Peyer's patch (tissue), 4 donors: ENCODE measurements around the gene FNBP1L. TPM values are rescaled to one million over a fixed set of nuclear protein-coding genes. Genes with fewer than 3 reads are reported as not detected.
A peak's percentile ranks its signal among the peaks of the same experiment; 100 is the strongest.

Source experiments
- DNase-seq, 3 donors: peaks; one replicate each; pipeline ENCODE4 v3.0.0-alpha.2; 2017 to 2019
- H3K27ac ChIP-seq, 4 donors: fragments of 200-600 bp; sonication (generic); one replicate each; pipeline ENCODE4 v1.5.1; 2016 to 2019
- H3K27me3 ChIP-seq, 2 donors: fragments of 200-600 bp; sonication (generic); one replicate each; pipeline ENCODE4 v1.5.1; 2019
- H3K36me3 ChIP-seq, 3 donors: fragments of 200-600 bp; sonication (generic); one replicate each; pipeline ENCODE4 v1.5.1; 2016 to 2019
- H3K4me1 ChIP-seq, 4 donors: fragments of 200-600 bp; sonication (generic); one replicate each; pipeline ENCODE4 v1.5.1; 2016 to 2019
- H3K4me3 ChIP-seq, 4 donors: fragments of 200-600 bp; sonication (generic); 1 replicate in 3 of 4; 2 replicates in 1 of 4; pipeline ENCODE4 v1.5.1; 2016 to 2019; ENCODE audit warnings: mild to moderate bottlenecking in 1 of 4
- H3K9me3 ChIP-seq, 4 donors: fragments of 200-600 bp; sonication (generic); one replicate each; pipeline ENCODE4 v1.5.1; 2016 to 2019; ENCODE audit warnings: mild to moderate bottlenecking in 1 of 4
- POLR2A ChIP-seq, 2 donors: fragments of 450-650 bp; IDR thresholded peaks; one replicate each; pipeline ENCODE4 v1.5.1; 2017; ENCODE audit warnings: antibody characterized with exemption in 2 of 2, mild to moderate bottlenecking in 2 of 2, moderate library complexity in 2 of 2
- total RNA-seq, 4 donors: library from RNA; depleted of rRNA; stranded (reverse); fragments of >200 nt; gene quantifications; one replicate each; pipeline ENCODE4 v1.1.0, GENCODE V29; 2016
- TF ChIP-seq, protein P1 (sequence below), 6 experiments: fragments of 450-650 bp in 4 of 6; fragments of 200-600 bp in 2 of 6; sonication (generic) in 1 of 6; IDR thresholded peaks; one replicate each; pipeline ENCODE4 v1.5.1; 2017 to 2019; ENCODE audit warnings: antibody characterized with exemption in 6 of 6, mild to moderate bottlenecking in 3 of 6, moderate library complexity in 1 of 6

FNBP1L gene
- total RNA-seq, 4 donors from 2014 or later, result 38.8 to 63.7 (median 55.2) TPM

DNA sequence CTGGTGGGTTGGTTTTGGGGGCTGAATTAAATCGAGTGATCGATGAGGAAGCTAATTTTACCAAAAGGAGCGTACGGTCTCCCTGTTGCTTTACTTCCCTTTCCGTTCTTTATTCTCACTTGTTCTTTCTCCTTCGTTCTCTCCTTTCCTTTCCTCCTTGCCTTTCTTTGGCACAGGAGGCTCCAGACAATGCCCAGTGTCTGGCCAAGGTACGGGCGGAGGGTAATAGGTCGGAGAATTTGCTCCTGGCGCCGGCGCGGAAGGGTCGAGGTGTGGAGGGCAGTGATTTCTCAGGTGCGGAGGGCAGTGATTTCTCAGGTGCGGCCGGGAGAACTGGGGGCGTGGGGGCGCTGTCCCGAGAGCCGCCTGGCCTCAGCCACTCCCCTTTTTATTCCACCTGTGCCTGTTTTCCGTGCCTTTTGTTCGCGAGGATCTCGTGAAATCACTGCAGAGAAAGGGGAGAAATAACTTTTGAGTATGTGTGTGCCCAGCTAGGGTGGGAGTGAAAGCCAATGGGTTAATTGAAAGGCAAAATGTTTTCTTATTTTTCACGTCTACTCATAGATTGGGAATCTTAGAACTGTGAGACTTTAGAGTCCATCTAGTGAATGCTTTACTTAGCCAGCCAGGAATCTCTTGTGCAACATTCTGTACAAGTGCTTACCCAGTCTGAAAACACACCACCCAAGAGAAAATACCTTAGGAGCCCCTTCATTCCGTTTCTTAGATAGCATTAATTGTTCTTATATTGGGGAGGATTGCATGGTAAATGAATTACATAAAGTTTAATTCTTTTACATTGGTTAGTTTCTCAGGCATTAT lies 1.3 kb downstream of the FNBP1L start:
- DNase-seq, result peak; percentile 31 to 84 (median 76)
- Histone ChIP-seq H3K4me1 (no peaks in the 10 kb centered on the region), H3K36me3 (no peaks in the 10 kb centered on the region), H3K9me3 (no peaks in the 10 kb centered on the region), H3K27ac (peak overlapping the region; percentile 70 to 97 (median 88)), H3K27me3 (no peaks in the 10 kb centered on the region), H3K4me3 (peak overlapping the region; percentile 83 to 94 (median 88))
- TF ChIP-seq, protein P1, sequence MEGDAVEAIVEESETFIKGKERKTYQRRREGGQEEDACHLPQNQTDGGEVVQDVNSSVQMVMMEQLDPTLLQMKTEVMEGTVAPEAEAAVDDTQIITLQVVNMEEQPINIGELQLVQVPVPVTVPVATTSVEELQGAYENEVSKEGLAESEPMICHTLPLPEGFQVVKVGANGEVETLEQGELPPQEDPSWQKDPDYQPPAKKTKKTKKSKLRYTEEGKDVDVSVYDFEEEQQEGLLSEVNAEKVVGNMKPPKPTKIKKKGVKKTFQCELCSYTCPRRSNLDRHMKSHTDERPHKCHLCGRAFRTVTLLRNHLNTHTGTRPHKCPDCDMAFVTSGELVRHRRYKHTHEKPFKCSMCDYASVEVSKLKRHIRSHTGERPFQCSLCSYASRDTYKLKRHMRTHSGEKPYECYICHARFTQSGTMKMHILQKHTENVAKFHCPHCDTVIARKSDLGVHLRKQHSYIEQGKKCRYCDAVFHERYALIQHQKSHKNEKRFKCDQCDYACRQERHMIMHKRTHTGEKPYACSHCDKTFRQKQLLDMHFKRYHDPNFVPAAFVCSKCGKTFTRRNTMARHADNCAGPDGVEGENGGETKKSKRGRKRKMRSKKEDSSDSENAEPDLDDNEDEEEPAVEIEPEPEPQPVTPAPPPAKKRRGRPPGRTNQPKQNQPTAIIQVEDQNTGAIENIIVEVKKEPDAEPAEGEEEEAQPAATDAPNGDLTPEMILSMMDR (IDR thresholded peaks at IDR 0.05), result peak in 1 of 6 experiments; percentile 5
- peak; percentile 46 to 53 for TF ChIP-seq POLR2A (IDR thresholded peaks at IDR 0.05)

DNA sequence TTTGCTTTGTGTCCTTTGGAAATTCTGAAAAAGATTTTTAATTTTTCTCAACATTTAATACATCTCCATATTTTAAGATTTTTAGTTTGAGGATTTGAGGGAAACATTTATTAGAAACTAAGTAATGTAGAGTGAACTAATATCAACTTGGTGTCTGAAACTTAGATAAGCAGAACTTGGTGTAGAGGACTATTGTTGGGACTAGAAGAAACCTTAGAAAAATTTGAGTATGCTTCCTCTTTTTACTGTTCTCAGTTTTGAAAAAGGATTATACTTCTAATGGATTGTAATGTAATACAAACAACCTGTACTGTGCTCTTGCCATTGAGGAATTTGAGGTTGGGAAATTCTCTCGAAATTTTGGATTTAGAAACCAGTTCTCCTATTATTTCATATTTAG lies 2.4 kb downstream of the FNBP1L start:
- Histone ChIP-seq H3K27me3 (no peaks in the 10 kb centered on the region), H3K4me3 (peak overlapping the region in 1 of 4 donors; percentile 94), H3K9me3 (no peaks in the 10 kb centered on the region), H3K36me3 (no peaks in the 10 kb centered on the region), H3K27ac (no peak overlapping the region), H3K4me1 (no peaks in the 10 kb centered on the region)
- DNase-seq, result no peak
- TF ChIP-seq, protein P1 (IDR thresholded peaks at IDR 0.05), result no peak
- TF ChIP-seq POLR2A (IDR thresholded peaks at IDR 0.05), result no peak

DNA sequence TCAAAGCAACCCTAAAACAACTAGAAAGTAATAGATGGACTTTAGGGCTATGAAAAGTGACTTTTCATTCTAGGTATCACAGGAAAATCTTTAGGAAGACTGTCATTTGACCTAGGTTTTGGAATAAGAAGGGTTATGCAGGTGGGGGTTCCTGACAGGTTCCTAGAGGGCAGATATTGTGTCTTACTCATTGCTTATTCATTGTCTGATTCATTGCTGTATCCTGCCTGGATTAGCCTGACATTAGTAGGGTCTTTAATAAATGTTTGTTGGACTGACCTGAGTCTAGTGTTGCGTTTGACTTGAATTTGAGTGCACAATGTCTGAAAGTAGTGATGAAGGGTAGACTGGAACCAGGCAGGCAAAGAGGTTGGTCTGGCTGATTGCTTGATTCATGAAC lies 6.0 kb downstream of the FNBP1L start:
- no peak for DNase-seq
- TF ChIP-seq, protein P1 (IDR thresholded peaks at IDR 0.05), result no peak
- TF ChIP-seq POLR2A (IDR thresholded peaks at IDR 0.05), result no peak
- Histone ChIP-seq H3K27ac (no peak overlapping the region), H3K4me1 (no peaks in the 10 kb centered on the region), H3K4me3 (no peak overlapping the region), H3K36me3 (no peaks in the 10 kb centered on the region), H3K27me3 (no peaks in the 10 kb centered on the region), H3K9me3 (no peaks in the 10 kb centered on the region)

DNA sequence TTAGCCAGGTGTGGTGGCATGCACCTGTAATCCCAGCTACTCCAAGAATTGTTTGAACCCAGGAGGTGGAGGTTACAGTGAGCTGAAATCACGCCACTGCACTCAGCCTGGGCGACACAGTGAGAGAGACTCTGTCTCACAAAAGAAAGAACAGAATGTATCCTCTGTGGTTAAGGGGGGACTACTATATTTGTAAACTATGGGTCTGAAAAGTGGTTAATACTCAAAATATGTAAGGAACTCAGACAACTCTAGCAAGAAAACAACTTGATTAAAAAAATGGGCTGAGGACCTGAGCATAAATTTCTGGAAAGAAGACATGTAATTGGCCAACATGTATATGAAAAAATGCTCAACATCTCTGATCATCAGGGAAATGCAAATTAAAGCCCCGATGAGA lies 11.2 kb downstream of the FNBP1L start:
- Histone ChIP-seq H3K27me3 (no peaks in the 10 kb centered on the region), H3K27ac (no peak overlapping the region), H3K4me1 (no peaks in the 10 kb centered on the region), H3K9me3 (no peaks in the 10 kb centered on the region), H3K4me3 (no peak overlapping the region), H3K36me3 (no peaks in the 10 kb centered on the region)
- DNase-seq, result no peak
- TF ChIP-seq, protein P1 (IDR thresholded peaks at IDR 0.05), result no peak
- no peak for TF ChIP-seq POLR2A (IDR thresholded peaks at IDR 0.05)

DNA sequence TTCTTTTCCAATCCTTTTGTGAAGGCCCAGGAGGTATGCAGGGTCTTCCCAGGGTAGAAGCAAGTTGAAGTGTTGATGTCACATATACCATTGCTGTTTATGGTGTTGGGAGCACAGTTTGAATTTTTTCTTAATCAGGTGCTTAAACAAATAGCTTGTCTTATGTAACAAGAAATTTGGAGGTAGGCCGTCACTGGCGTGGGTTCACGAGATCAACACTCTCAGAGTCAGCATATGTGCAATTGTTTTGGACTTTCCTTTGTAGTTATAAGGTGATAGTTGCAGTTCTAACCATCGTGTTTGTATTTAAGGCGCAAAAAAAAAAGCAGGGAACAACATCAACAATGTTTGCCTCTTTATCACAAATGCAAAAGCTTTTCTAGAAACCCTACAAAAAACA lies 13.3 kb downstream of the FNBP1L start:
- no peaks in the 10 kb centered on the region for H3K9me3 ChIP-seq
- no peak overlapping the region for H3K4me3 ChIP-seq
- TF ChIP-seq POLR2A (IDR thresholded peaks at IDR 0.05), result no peak
- TF ChIP-seq, protein P1 (IDR thresholded peaks at IDR 0.05), result no peak
- H3K4me1 ChIP-seq, result no peaks in the 10 kb centered on the region
- H3K27me3 ChIP-seq, result no peaks in the 10 kb centered on the region
- DNase-seq, result no peak
- H3K36me3 ChIP-seq, result no peaks in the 10 kb centered on the region
- H3K27ac ChIP-seq, result no peak overlapping the region
